Measurements from ENCODE around the gene ATP12A.
A peak's percentile ranks its signal among the peaks of the same experiment; 100 is the strongest.

GRCh38 chr13:24746618-24747247, 66.5 kb downstream of the ATP12A start:
- no peak for TF ChIP-seq POLR2A (IDR thresholded peaks at IDR 0.05)
- TF ChIP-seq CTCF (IDR thresholded peaks at IDR 0.05) = peak in 1 of 12 donors; percentile 26

Measured in heart left ventricle (tissue), 13 donors.